Endothelial cell of umbilical vein (primary cell): Measurements from ENCODE around the gene CMIP. TPM values are rescaled to one million over a fixed set of nuclear protein-coding genes. Genes with fewer than 3 reads are reported as not detected.

Experiments used
- BruUV-seq: library from RNA; stranded (reverse); fragments of 400-500 nt; replicated peaks from 2 replicates; lab custom pipeline; 2021; lab: Mats Ljungman, UMichigan
- CTCF ChIA-PET: fragments of 300-600, 350-600 bp; sonication (Branson Sonifier 250); formaldehyde crosslinking; loops from one replicate; lab custom pipeline; 2021; ENCODE audit warnings: antibody characterized with exemption, inconsistent platforms; lab: Charles Lee
- POLR2A ChIA-PET: fragments of 300-600, 350-600 bp; sonication (Branson Sonifier 250); formaldehyde crosslinking; loops from one replicate; lab custom pipeline; 2021; ENCODE audit warnings: antibody characterized with exemption, inconsistent platforms; lab: Charles Lee
- DNase-seq: peaks from one replicate; pipeline ENCODE4 v3.0.0-alpha.2; 2011; ENCODE audit warnings: low read depth, low spot score
- FAIRE-seq: peaks from 2 replicates; lab custom pipeline; 2011; peaks lifted over from hg19 to GRCh38; lab: Jason Lieb, UNC
- H2AFZ ChIP-seq: 2 replicates; pipeline ENCODE4 v1.6.0; 2012; ENCODE audit warnings: low read depth, low read length, control low read depth, inconsistent platforms
- H3K27ac ChIP-seq: 2 replicates; pipeline ENCODE4 v1.5.1; 2011; ENCODE audit warnings: low read depth, mild to moderate bottlenecking, control low read depth, low read length, moderate library complexity; ENCODE audit not compliant: insufficient read depth
- H3K27me3 ChIP-seq, 2 experiments: 2 replicates each; pipeline versions ENCODE4 v1.6.0 to v1.6.1; 2011; ENCODE audit warnings: low read length in 2 of 2, mixed read lengths in 1 of 2; ENCODE audit not compliant: control insufficient read depth in 2 of 2, insufficient read depth in 2 of 2
- H3K36me3 ChIP-seq, 2 experiments: 2 replicates in 1 of 2; 3 replicates in 1 of 2; pipeline ENCODE4 v1.5.1; 2011; ENCODE audit warnings: low read length in 2 of 2, mild to moderate bottlenecking in 1 of 2, moderate library complexity in 1 of 2; ENCODE audit not compliant: control insufficient read depth in 2 of 2, insufficient read depth in 2 of 2; ENCODE audit errors: extremely low read depth in 1 of 2
- H3K4me1 ChIP-seq: 3 replicates; pipeline ENCODE4 v1.5.1; 2011; ENCODE audit warnings: mild to moderate bottlenecking, low read length; ENCODE audit not compliant: control insufficient read depth, insufficient read depth; ENCODE audit errors: extremely low read depth
- H3K4me2 ChIP-seq: 2 replicates; pipeline ENCODE4 v1.6.1; 2011; ENCODE audit warnings: low read length, control low read depth, mixed read lengths; ENCODE audit not compliant: insufficient read depth
- H3K4me3 ChIP-seq, 3 experiments: fragments of 200-600 bp in 1 of 3; sonication (generic), shearing (Covaris generic) in 1 of 3; replicated peaks in 1 of 3; 2 replicates each; pipeline ENCODE4 v1.5.1; 2011 to 2016; ENCODE audit warnings: control low read depth in 3 of 3, low read length in 3 of 3, mild to moderate bottlenecking in 2 of 3, inconsistent platforms in 1 of 3, low read depth in 1 of 3, moderate library complexity in 1 of 3; ENCODE audit not compliant: insufficient read depth in 1 of 3
- H3K79me2 ChIP-seq: 2 replicates; pipeline ENCODE4 v1.6.0; 2012; ENCODE audit warnings: low read length, inconsistent platforms; ENCODE audit not compliant: control insufficient read depth, insufficient read depth
- H3K9ac ChIP-seq: replicated peaks from 2 replicates; pipeline ENCODE3; 2011; ENCODE audit warnings: low read length, control low read depth; ENCODE audit not compliant: insufficient read depth; ENCODE audit errors: extremely low read depth
- H3K9me1 ChIP-seq: replicated peaks from 3 replicates; pipeline ENCODE4 v1.6.0; 2011; ENCODE audit warnings: mild to moderate bottlenecking, low read length; ENCODE audit not compliant: control insufficient read depth, insufficient read depth; ENCODE audit errors: extremely low read depth
- H3K9me3 ChIP-seq: replicated peaks from 2 replicates; pipeline ENCODE4 v1.5.1; 2012; ENCODE audit warnings: low read length, inconsistent platforms; ENCODE audit not compliant: control insufficient read depth, insufficient read depth
- H4K20me1 ChIP-seq: replicated peaks from 2 replicates; pipeline ENCODE3; 2011; ENCODE audit warnings: mild to moderate bottlenecking, low read length; ENCODE audit not compliant: control insufficient read depth, insufficient read depth; ENCODE audit errors: extremely low read depth
- CTCF ChIP-seq, 2 donors: IDR thresholded peaks; 1 replicate in 1 of 2; 2 replicates in 1 of 2; pipeline ENCODE4 v1.5.1; 2011; ENCODE audit warnings: low read length in 2 of 2, mild to moderate bottlenecking in 2 of 2, moderate library complexity in 2 of 2, control low read depth in 1 of 2, inconsistent platforms in 1 of 2, low read depth in 1 of 2; ENCODE audit not compliant: insufficient read depth in 1 of 2; ENCODE audit errors: extremely low read depth in 1 of 2
- EZH2 ChIP-seq: IDR thresholded peaks from 2 replicates; pipeline ENCODE4 v1.6.1; 2012; ENCODE audit warnings: borderline replicate concordance, low read depth, mild to moderate bottlenecking, moderate library complexity, low read length, inconsistent platforms; ENCODE audit not compliant: severe bottlenecking
- FOS ChIP-seq: IDR thresholded peaks from 2 replicates; pipeline ENCODE4 v1.6.1; 2011; ENCODE audit warnings: mild to moderate bottlenecking, low read length, moderate library complexity, borderline replicate concordance; ENCODE audit not compliant: insufficient read depth
- GATA2 ChIP-seq: IDR thresholded peaks from 2 replicates; pipeline ENCODE4 v1.7.0; 2011; ENCODE audit warnings: low read depth, mild to moderate bottlenecking, moderate library complexity, mixed read lengths, low read length; ENCODE audit not compliant: insufficient read length, insufficient read depth
- JUN ChIP-seq: IDR thresholded peaks from 2 replicates; pipeline ENCODE4 v1.6.1; 2011; ENCODE audit warnings: borderline replicate concordance, low read depth; ENCODE audit not compliant: insufficient read length, insufficient read depth
- MAX ChIP-seq: IDR thresholded peaks from 2 replicates; pipeline ENCODE4 v1.6.1; 2011; ENCODE audit not compliant: insufficient read depth, insufficient read length
- MYC ChIP-seq: IDR thresholded peaks from one replicate; pipeline ENCODE4 v1.6.1; 2011; ENCODE audit warnings: mild to moderate bottlenecking, low read depth, low read length
- POLR2A ChIP-seq: IDR thresholded peaks from 2 replicates; pipeline ENCODE4 v1.6.1; 2012; ENCODE audit warnings: low read depth, mild to moderate bottlenecking, control low read depth, low read length
- POLR2AphosphoS5 ChIP-seq: IDR thresholded peaks from 2 replicates; pipeline ENCODE4 v1.6.1; 2012; ENCODE audit warnings: low read depth, mild to moderate bottlenecking, control low read depth, low read length, moderate library complexity; ENCODE audit not compliant: insufficient read depth
- dilution Hi-C: fragments of 300-500 bp; cut with MboI; formaldehyde crosslinking; loops from one replicate; pipeline ENCODE4 v1.15.0; 2019; ENCODE audit warnings: low sequenced_read_pairs; ENCODE audit not compliant: extremely low pct_ligation_motif_present
- intact Hi-C: fragments of 100-400 bp; cut with micrococcal nuclease; formaldehyde crosslinking; loops from one replicate; pipeline ENCODE4 v1.10.0; 2022
- polyA plus RNA-seq, 4 experiments: library from polyadenylated mRNA; depleted of rRNA in 3 of 4; stranded (reverse) in 3 of 4; unstranded in 1 of 4; fragments of >200 nt; gene quantifications; 2 replicates each; pipeline versions ENCODE4 v1.2.1 to v1.2.3, GENCODE V29; 2011 to 2012; ENCODE audit warnings: missing spikeins in 1 of 4
- total RNA-seq: library from RNA; stranded (reverse); gene quantifications from 2 replicates; pipeline ENCODE4 v1.2.3, GENCODE V29; 2021

Gene CMIP
- total and polyA plus RNA-seq, 2 donors (not counting 3 experiments of a cell fraction or from before 2014, with no cell fraction given): 29.0 to 101 TPM

GRCh38 chr16:81442916-81443687 lies 1.5 kb upstream of the CMIP start:
- H3K4me2 ChIP-seq: no peak overlapping the region
- H3K4me3 ChIP-seq: no peak overlapping the region
- dilution Hi-C loops: no loop called here
- no peak overlapping the region for H2AFZ ChIP-seq
- no TSS peak for BruUV-seq
- intact Hi-C loops: no loop called here
- DNase-seq: no peak
- H3K79me2 ChIP-seq: peaks cover 30% of the 10 kb centered on the region
- H3K4me1 ChIP-seq: peaks cover 16% of the 10 kb centered on the region
- FAIRE-seq: no peak
- H3K9me3 ChIP-seq: no peaks in the 10 kb centered on the region
- H3K9ac ChIP-seq: no peak overlapping the region
- H3K27me3 ChIP-seq: peaks cover 13 to 30% of the 10 kb centered on the region in 2 experiments
- H3K27ac ChIP-seq: no peak overlapping the region
- H4K20me1 ChIP-seq: no peaks in the 10 kb centered on the region
- H3K36me3 ChIP-seq: no peaks in the 10 kb centered on the region
- ChIA-PET CTCF (interaction anchor here (0.6 to 1.7 kb wide), 6 partner anchors 14 to 116 kb away, joined by 3 to 9 read pairs (median 3); no protein-coding TSS in a partner anchor), POLR2A (interaction anchor here (0.5 to 1.3 kb wide), 3 partner anchors 10 to 59 kb away, joined by 3 to 4 read pairs (median 3); no protein-coding TSS in a partner anchor)
- TF ChIP-seq GATA2: no peak
- no peak for TF ChIP-seq JUN
- TF ChIP-seq POLR2AphosphoS5: no peak
- TF ChIP-seq MAX: no peak
- TF ChIP-seq MYC: no peak
- no peak for TF ChIP-seq CTCF (IDR thresholded peaks at IDR 0.05; ENCODE audit: extremely low read depth in 1 of 2, insufficient read depth in 1 of 2, low read depth in 1 of 2, low read length in 2 of 2)
- TF ChIP-seq FOS: no peak
- no peak for TF ChIP-seq EZH2
- no peak for TF ChIP-seq POLR2A
- H3K9me1 ChIP-seq: no peaks in the 10 kb centered on the region
